Neural progenitor cell (in vitro differentiated cells): ENCODE results near the gene MDN1.

ENCODE experiments used
- CTCF ChIP-seq: fragments of 200-600 bp; sonication (generic); IDR thresholded peaks from 2 replicates; pipeline ENCODE4 v1.5.1; 2017; ENCODE audit warnings: antibody characterized with exemption, mild to moderate bottlenecking
- EZH2 ChIP-seq: fragments of 200-600 bp; sonication (generic); IDR thresholded peaks from 2 replicates; pipeline ENCODE4 v1.6.1; 2017; ENCODE audit warnings: antibody characterized with exemption, mild to moderate bottlenecking, moderate library complexity

- no peak for TF ChIP-seq CTCF
- TF ChIP-seq EZH2, result no peak
Measured at GRCh38 chr6:89775150-89775549, 44.4 kb downstream of the MDN1 start.
